GM21381 (cell line): ENCODE measurements around the gene C1QTNF12.

Experiments used
- ATAC-seq: cut with Tn5 transposase; IDR thresholded peaks from one replicate; pipeline ENCODE4 v1.9.1; 2021; ENCODE audit warnings: mild to moderate bottlenecking, moderate library complexity; ENCODE audit not compliant: unreplicated experiment

Gene C1QTNF12

DNA sequence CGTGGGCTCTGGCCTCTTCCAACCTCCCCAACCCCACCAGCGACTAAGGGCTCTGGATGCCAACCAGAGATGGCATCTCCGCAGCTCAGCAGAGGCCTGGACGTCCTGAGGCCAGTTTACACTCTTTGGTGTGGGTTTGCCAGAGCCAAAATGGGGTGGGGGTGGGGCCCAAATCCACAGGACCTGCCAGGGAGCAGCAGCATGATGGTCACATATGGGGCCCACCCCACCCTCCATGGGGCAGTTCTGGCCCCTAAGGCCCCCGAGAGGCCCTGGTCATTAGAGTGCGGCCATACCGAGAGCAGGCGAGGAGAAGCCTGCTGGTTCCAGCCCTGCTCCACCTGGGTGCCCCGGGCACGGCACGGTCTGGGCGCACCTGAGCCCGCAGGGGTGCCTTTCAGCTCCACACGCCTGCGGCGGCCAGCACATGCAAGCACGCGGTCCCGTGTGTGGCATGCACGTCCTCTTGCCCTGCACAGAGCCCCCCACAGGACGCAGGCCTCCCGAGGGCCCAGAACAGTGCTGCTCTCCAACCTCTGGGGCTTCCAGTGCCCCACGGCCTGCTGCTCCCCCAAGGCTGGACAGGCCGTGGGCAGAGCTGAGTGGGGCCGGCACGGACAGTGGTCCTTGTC lies 4.8 kb downstream of the C1QTNF12 start:
- ATAC-seq = no peak

DNA sequence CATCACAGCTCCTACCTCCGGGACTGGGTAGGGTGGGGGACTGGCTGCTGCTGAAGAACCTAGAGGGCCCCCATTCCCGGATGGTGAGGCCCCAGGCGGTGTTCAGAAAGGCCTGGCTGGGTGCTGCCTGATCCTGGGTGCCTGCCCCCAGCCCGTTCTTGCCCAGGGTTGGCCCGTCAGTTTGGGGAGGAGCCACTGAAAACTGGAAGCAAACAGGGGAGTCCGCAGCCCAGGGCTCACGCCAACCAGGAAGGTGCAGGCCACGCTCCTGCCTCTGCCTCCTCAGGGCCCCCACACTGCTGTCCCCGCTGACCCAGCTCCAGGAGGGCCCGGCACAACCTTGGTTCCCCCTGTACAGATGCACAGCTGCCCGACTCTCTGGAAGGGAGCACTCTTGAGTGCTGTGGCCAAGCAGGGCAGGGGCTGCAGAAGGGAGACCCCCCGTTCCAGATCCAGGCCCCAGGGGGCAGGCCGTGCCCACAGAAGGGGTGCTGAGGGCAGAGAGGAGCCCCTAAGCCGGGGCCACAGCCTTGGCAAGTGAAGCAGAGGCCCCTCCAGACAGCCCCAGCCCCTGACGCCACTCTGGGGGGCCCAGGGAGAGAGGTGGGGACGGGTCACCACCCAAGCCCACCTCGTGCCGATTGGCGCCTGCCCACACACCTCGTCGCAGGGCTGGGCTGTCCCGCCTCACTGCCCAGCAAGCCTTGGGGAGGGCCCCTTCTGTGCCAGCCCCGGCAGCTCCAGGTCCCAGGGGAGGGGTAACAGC lies 5.5 kb downstream of the C1QTNF12 start:
- ATAC-seq = no peak

DNA sequence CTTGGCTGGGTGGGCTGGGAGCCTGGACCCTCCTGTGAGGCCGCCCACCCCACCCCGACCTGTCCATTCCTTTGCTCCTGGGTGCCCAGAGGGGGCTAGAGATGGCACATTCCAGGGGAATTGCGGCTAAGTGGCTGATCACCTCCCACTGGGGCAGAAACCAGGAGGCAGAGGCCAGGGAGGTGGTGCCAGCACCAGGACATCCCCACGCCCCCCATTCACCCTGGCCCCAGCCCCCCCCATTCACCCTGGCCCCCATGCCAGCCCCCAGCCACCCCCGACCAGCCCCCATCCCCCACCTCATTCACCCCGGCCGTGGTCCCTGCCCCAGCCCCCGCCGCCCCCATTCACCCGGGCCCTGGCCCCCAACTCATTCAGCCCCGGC lies 6.2 kb downstream of the C1QTNF12 start:
- no peak for ATAC-seq

DNA sequence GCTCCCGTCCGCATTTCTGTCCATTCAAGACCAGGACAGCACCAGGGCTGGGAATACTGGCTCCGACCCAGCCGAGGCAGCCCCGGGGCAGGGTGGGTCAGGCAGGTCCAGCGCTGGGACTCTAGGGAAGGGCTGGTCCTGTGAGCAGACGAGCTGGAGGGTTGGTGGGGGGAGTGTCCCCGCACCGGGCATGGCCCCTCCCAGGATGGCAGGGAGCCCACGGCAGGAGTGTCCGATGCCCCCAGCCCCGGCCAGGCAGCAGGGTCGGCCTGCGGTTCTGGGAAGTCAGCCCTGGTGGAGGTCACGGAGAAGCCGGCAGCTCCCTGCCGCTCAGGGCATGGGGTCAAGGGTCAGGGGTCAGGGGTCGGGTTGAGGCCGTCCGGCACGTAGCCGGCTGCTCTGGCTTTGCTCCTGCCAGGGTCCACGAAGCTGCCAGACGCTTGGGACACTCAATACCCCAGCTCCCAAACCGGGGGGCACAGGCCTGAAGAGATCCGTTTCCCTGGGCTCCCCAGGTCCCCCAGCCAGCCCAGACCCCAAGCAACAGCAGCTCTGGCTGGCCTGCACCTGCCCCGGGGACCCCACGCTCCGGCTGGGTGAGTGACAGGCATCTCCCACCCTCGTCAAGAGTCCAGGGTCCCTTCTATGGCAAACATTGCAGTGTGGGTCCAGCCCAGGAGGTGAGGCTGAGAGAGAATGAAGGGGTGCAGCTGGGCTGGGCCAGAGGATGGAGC lies 6.7 kb downstream of the C1QTNF12 start:
- no peak for ATAC-seq

DNA sequence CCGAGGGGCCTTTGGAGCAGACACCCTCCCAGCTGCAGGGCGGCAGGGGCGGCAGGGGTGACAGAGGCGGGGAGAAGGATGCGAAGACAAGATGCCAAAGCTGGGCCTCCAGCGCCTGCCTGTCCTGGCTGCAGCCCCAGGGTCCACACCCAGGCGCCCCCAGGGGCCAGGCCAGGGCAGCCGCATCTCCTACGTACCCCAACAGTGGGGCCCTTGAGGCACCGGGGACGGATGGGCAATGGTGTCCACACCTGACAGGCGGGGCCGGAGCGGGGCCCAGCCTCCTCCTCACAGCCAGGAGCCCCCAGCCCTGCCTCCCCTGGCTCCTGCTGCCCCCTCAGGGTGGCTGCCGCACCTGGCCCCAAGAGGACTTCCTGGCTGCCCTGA lies 7.3 kb downstream of the C1QTNF12 start:
- no peak for ATAC-seq

GRCh38 chr1:1238702-1239178 lies 7.8 kb downstream of the C1QTNF12 start:
- ATAC-seq = no peak

DNA sequence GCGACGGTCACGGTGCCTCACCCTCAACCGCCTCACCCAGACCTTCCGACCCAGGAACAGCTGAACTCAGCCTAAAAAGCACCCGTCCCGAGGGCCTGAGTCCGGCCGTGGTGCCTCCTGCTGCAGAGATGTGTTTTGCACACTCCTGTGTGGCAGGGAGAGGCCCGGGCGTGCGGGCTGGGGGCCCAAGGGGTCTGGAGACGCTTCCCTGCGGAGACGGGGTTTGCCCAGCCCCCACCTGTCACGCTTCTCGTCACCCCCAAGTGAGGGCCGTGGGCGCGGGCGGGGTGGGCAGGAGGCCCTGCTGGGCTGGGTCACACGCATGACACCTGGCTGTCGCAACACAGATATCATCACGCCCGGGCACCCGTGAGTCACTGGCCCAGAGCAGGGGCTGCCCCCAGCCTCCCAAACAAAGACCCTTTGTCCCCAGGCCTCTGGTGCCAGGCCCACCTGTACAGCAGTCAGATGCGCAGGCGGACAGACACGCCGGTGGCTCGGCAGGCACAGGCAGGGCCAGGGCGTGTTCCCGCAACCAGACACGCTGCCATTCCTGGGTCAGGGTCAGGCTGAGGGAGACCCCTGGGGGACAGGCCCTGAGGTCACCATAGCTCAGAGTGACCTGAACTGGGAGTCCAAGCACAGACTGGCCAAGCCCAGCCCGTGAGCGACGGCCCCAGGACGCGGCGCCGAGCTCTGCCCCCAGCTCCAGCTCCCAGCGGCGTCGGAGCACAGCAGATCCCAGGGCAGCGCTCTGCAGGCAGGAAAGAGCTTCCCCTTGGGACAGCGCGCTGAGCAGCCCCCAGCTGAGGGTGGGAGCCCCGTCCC lies 8.4 kb downstream of the C1QTNF12 start:
- ATAC-seq = no peak

DNA sequence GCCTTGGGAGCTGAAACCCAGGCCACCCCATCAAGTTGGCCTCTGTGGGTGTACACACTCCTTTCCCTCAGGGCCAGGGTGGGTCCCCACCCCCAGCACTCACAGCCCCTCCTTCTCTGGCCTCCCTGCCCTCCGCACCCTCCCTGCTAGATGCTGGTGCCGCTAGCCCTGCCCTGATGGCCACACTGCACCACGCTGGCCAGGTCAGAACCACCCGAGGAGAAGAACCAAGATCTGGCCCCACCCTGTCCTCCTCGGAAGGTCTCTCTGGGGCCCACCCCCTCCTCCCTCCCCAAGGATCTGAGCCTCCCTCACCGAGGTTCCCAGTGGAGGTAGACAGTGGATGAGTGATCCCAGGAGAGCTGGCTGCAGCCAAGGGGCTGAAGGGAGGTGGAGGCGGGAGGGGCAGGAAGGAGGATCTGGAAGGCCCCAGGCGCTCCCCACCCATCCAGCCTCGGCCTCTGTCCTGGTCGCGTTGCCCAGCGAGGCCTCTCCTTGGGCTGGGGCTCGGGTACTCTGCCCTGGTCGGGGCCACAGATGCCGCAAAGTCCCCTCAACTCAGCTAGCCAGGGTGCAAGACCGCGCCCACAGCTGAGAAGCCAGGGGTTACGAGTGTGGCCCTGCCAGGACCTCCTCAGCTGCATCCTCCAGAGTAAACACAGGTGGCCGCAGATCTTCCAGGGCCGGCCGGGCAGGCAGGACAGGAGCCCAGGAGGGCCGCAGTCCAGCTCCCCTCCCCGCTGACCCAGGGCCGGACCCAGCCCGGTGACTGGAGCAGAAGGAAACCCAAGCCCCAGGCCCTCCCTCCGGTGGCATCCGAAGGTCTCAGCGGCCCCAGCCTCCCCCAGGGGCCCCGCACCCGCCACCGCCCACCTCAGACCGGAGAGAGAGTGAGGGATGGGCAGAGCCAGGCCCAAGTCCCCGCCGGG lies 9.3 kb downstream of the C1QTNF12 start:
- no peak for ATAC-seq

GRCh38 chr1:1236176-1236763 lies 10.3 kb downstream of the C1QTNF12 start:
- no peak for ATAC-seq

- ATAC-seq = no peak
These were observed 11.3 kb downstream of the C1QTNF12 start for GRCh38 chr1:1235016-1235744.

DNA sequence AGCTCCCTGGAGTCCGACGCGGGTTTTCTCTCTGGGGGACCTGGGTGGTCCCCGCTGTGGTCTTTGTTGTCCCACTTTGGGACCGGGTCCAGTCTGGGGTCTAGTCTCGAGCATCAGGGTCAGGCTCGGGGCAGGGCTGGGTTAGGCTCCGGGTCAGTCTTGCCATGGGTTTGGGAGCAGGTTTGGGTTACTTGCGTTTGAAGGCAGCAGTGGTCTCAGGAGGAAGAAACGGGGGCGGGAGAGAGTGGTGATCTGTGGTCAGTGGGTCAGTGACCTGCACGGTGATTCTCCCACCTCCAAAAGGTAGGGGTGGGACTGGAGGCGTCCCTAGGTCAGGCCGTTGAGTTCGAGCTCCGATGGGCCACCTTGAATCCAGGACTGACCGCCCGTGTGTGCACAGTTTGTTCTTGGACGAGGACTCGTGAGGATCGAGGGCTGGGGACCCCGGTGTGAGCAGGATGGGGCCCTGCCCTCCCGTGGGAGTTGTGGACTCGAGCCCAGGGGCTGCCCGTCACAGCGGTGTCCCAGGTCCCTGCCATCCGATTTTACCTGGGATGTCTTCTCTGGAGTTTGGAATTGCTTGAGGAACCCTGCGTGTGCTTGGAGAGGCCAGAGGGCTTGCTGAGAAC lies 12.2 kb downstream of the C1QTNF12 start:
- no peak for ATAC-seq

DNA sequence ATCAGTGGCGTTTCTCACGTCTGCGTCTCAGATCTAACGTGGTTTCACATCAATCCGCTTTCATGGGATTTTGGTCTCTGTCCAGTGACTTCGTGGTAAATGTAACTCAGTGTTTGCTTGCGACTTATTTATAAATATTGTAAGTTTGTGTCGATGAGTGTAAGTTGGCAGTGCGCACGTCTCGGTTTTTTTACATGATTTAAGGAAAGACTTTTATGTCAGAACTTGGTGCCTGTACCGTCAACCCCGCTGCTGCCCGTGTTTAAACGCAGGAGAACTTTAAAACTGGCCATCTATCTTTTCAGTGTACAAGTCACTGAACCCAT lies 13.0 kb downstream of the C1QTNF12 start:
- no peak for ATAC-seq

DNA sequence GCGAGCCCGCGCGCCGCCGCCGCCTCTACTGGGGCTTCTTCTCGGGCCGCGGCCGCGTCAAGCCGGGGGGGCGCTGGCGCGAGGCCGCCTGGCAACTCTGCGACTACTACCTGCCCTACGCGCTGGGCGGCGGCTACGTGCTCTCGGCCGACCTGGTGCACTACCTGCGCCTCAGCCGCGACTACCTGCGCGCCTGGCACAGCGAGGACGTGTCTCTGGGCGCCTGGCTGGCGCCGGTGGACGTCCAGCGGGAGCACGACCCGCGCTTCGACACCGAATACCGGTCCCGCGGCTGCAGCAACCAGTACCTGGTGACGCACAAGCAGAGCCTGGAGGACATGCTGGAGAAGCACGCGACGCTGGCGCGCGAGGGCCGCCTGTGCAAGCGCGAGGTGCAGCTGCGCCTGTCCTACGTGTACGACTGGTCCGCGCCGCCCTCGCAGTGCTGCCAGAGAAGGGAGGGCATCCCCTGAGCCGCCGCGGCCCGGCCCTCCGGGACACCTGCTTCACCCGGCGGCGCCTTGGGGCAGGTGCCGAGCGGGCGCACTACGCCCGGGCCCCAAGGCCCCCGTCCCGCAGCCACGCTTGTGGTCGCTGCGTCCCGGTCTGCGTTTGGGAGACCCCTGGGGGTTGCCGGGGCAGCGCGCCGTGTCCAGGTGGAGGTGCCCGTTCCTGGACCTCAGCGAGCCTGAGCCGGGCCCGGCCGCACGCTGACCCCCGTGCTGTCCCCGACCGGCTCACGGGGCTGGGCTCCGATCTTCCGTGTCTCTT lies 13.5 kb downstream of the C1QTNF12 start:
- no peak for ATAC-seq

GRCh38 chr1:1232208-1232795 lies 14.2 kb downstream of the C1QTNF12 start, which contains the start of gene B3GALT6:
B3GALT6 (plus strand) TSS chr1:1232237; CDS start chr1:1232279, 42 bp downstream.
- peak; percentile 2 for ATAC-seq

- peak; percentile 89 for ATAC-seq
These were observed 14.9 kb downstream of the C1QTNF12 start, which contains the start of gene SDF4 for GRCh38 chr1:1231400-1232207. SDF4 (minus strand) TSS chr1:1232001; CDS start chr1:1228772, 3,229 bp downstream.

- no peak for ATAC-seq
These were observed 15.7 kb downstream of the C1QTNF12 start for GRCh38 chr1:1230656-1231399.
